Liver (tissue), 9 donors: Measurements from ENCODE around the gene PPARA. TPM values are rescaled to one million over a fixed set of nuclear protein-coding genes. Genes with fewer than 3 reads are reported as not detected.

Source experiments
- DNase-seq: peaks from one replicate; pipeline ENCODE4 v3.0.0-alpha.2; 2017; ENCODE audit warnings: low spot score
- H3K27ac ChIP-seq, 2 donors: one replicate each; pipeline ENCODE4 v1.7.0; 2013; ENCODE audit warnings: inconsistent platforms in 2 of 2, low read length in 2 of 2, control low read depth in 1 of 2, low read depth in 1 of 2, mild to moderate bottlenecking in 1 of 2
- H3K27me3 ChIP-seq, 4 donors: one replicate each; pipeline versions ENCODE4 v1.6.1 to v1.7.0; 2013; ENCODE audit warnings: low read length in 3 of 4, inconsistent platforms in 1 of 4, mild to moderate bottlenecking in 1 of 4, moderate library complexity in 1 of 4; ENCODE audit not compliant: control insufficient read depth in 4 of 4, insufficient read depth in 4 of 4
- H3K36me3 ChIP-seq, 4 donors: one replicate each; pipeline versions ENCODE4 v1.6.1 to v1.7.0; 2013; ENCODE audit warnings: low read length in 3 of 4, mild to moderate bottlenecking in 3 of 4, low read depth in 1 of 4, moderate library complexity in 1 of 4; ENCODE audit not compliant: control insufficient read depth in 4 of 4, insufficient read depth in 3 of 4
- H3K4me1 ChIP-seq, 4 donors: one replicate each; pipeline versions ENCODE4 v1.6.1 to v1.7.0; 2013; ENCODE audit warnings: low read length in 3 of 4, mild to moderate bottlenecking in 3 of 4, moderate library complexity in 1 of 4; ENCODE audit not compliant: control insufficient read depth in 4 of 4, insufficient read depth in 4 of 4
- H3K4me3 ChIP-seq, 3 donors: one replicate each; pipeline versions ENCODE4 v1.6.1 to v1.7.0; 2013; ENCODE audit warnings: low read length in 3 of 3, control low read depth in 1 of 3, low read depth in 1 of 3, mild to moderate bottlenecking in 1 of 3
- H3K9ac ChIP-seq, 2 donors: one replicate each; pipeline ENCODE4 v1.7.0; 2013; ENCODE audit warnings: low read length in 2 of 2, mild to moderate bottlenecking in 2 of 2, moderate library complexity in 2 of 2, control low read depth in 1 of 2, low read depth in 1 of 2
- H3K9me3 ChIP-seq, 4 donors: one replicate each; pipeline versions ENCODE4 v1.6.1 to v1.7.0; 2013; ENCODE audit warnings: low read length in 3 of 4; ENCODE audit not compliant: control insufficient read depth in 4 of 4
- EGR1 ChIP-seq, 2 donors: IDR thresholded peaks; 2 replicates each; pipeline ENCODE4 v1.6.1; 2016 to 2018; ENCODE audit warnings: antibody characterized with exemption in 2 of 2, low read depth in 2 of 2
- FOXA1 ChIP-seq: IDR thresholded peaks from 2 replicates; pipeline ENCODE4 v1.6.1; 2016; ENCODE audit warnings: antibody characterized with exemption
- FOXA2 ChIP-seq: IDR thresholded peaks from 2 replicates; pipeline ENCODE4 v1.6.1; 2016; ENCODE audit warnings: antibody characterized with exemption
- GABPA ChIP-seq, 2 donors: IDR thresholded peaks in 1 of 2; conservative IDR thresholded peaks in 1 of 2; 2 replicates each; pipeline ENCODE4 v1.6.1; 2016; ENCODE audit warnings: antibody characterized with exemption in 2 of 2, mild to moderate bottlenecking in 1 of 2, moderate library complexity in 1 of 2
- HNF4A ChIP-seq, 2 donors: conservative IDR thresholded peaks; 2 replicates each; pipeline ENCODE4 v1.6.1; 2016; ENCODE audit warnings: antibody characterized with exemption in 2 of 2, mild to moderate bottlenecking in 2 of 2
- MAX ChIP-seq: IDR thresholded peaks from 2 replicates; pipeline ENCODE4 v1.6.1; 2016; ENCODE audit warnings: antibody characterized with exemption
- NR2F2 ChIP-seq: IDR thresholded peaks from 2 replicates; pipeline ENCODE4 v1.6.1; 2016; ENCODE audit warnings: antibody characterized with exemption
- RAD21 ChIP-seq, 2 donors: IDR thresholded peaks; 2 replicates each; pipeline ENCODE4 v1.6.1; 2016; ENCODE audit warnings: antibody characterized with exemption in 2 of 2, mild to moderate bottlenecking in 2 of 2
- REST ChIP-seq: IDR thresholded peaks from 2 replicates; pipeline ENCODE4 v1.6.1; 2016; ENCODE audit warnings: antibody characterized with exemption, mild to moderate bottlenecking
- RXRA ChIP-seq, 2 donors: IDR thresholded peaks; 2 replicates each; pipeline ENCODE4 v1.6.1; 2017 to 2018; ENCODE audit warnings: antibody characterized with exemption in 2 of 2, mild to moderate bottlenecking in 1 of 2
- SP1 ChIP-seq: IDR thresholded peaks from 2 replicates; pipeline ENCODE4 v1.6.1; 2018; ENCODE audit warnings: antibody characterized with exemption, mild to moderate bottlenecking
- TAF1 ChIP-seq: conservative IDR thresholded peaks from 2 replicates; pipeline ENCODE4 v1.6.1; 2016; ENCODE audit warnings: antibody characterized with exemption, mild to moderate bottlenecking
- ZBTB33 ChIP-seq: IDR thresholded peaks from 2 replicates; pipeline ENCODE4 v1.6.1; 2016; ENCODE audit warnings: antibody characterized with exemption
- WGBS: extraction: QIAGEN DNeasy Blood & Tissue Kit; methylation state at CpG from one replicate; pipeline ENCODE4 v1.1.7; 2013; 5-methylcytosine and 5-hydroxymethylcytosine counted together
- polyA plus RNA-seq, 2 donors: library from polyadenylated mRNA; stranded (reverse) in 1 of 2; unstranded in 1 of 2; fragments of 200-250 nt in 1 of 2; fragments of >200 nt in 1 of 2; fragmentation: Nextera tagmentation in 1 of 2; extraction: Ambion mirVana in 1 of 2; gene quantifications; one replicate each; pipeline versions ENCODE4 v1.2.1 to v1.2.3, GENCODE V29; 2013 to 2015
- total RNA-seq, 2 donors: library from RNA; depleted of rRNA; stranded (reverse); fragments of >200 nt; gene quantifications; one replicate each; pipeline ENCODE4 v1.2.3, GENCODE V29; 2014
- donor health status: healthy.
- donor health status: healthy.
- donor health status: healthy.
- donor health status: healthy.
- donor health status: healthy.

The PPARA gene
- total and polyA plus RNA-seq, 4 donors = 31.2 to 78.8 (median 41.3) TPM

GRCh38 chr22:46237453-46238124 is 87.3 kb downstream of the PPARA start:
- no peak for TF ChIP-seq TAF1
- H3K27me3 ChIP-seq = no peaks in the 10 kb centered on the region
- DNase-seq = no peak
- H3K36me3 ChIP-seq = peaks cover 18 to 41% (median 37%) of the 10 kb centered on the region in 4 donors
- no peaks in the 10 kb centered on the region for H3K9me3 ChIP-seq
- H3K27ac ChIP-seq = no peak overlapping the region
- H3K9ac ChIP-seq = no peak overlapping the region
- WGBS = 95% methylated on average over 12 of the region's 12 CpGs
- H3K4me3 ChIP-seq = no peak overlapping the region
- H3K4me1 ChIP-seq = peaks cover 4 to 18% (median 13%) of the 10 kb centered on the region in 4 donors

- no peaks in the 10 kb centered on the region for H3K9me3 ChIP-seq
- no peak overlapping the region for H3K9ac ChIP-seq
- H3K36me3 ChIP-seq = peaks cover 16 to 39% (median 36%) of the 10 kb centered on the region in 4 donors
- no peak overlapping the region for H3K27ac ChIP-seq
- no peaks in the 10 kb centered on the region for H3K27me3 ChIP-seq
- WGBS = 94% methylated on average over 16 of the region's 16 CpGs
- H3K4me3 ChIP-seq = no peak overlapping the region
- no peak for TF ChIP-seq NR2F2
- no peak for TF ChIP-seq RAD21 (IDR thresholded peaks at IDR 0.05)
- no peak for TF ChIP-seq EGR1 (IDR thresholded peaks at IDR 0.05; ENCODE audit: low read depth in 2 of 2)
- TF ChIP-seq TAF1 = no peak
- no peak for TF ChIP-seq GABPA (IDR thresholded peaks at IDR 0.05 in 1 of 2, conservative IDR thresholded peaks at IDR 0.05 in 1 of 2)
- no peak for TF ChIP-seq SP1
- no peak for TF ChIP-seq REST
- no peak for TF ChIP-seq FOXA2
- TF ChIP-seq ZBTB33 = no peak
- TF ChIP-seq MAX = no peak
- TF ChIP-seq HNF4A (conservative IDR thresholded peaks at IDR 0.05) = no peak
- no peak for TF ChIP-seq FOXA1
- no peak for TF ChIP-seq RXRA (IDR thresholded peaks at IDR 0.05)
- peaks cover 4 to 18% (median 13%) of the 10 kb centered on the region in 4 donors for H3K4me1 ChIP-seq
- DNase-seq = no peak
Measured at GRCh38 chr22:46238541-46238940, 88.2 kb downstream of the PPARA start.
